Kidney tubule cell (primary cell): ENCODE results near the gene FER.
A peak's percentile ranks its signal among the peaks of the same experiment; 100 is the strongest.
"Not testable (repeated sequence)": the region's sequence is repeated elsewhere in the genome, so short reads cannot be mapped to it uniquely, and the experiment has no call there.

Experiments used
- DNase-seq: peaks from one replicate; pipeline ENCODE4 v3.0.0-alpha.2; 2018; ENCODE audit warnings: low spot score

The FER gene

GRCh38 chr5:108966910-108967309 is 219.2 kb downstream of the FER start:
- DNase-seq: no peak

- DNase-seq: no peak
Measured at GRCh38 chr5:108974594-108974993, 226.9 kb downstream of the FER start.

GRCh38 chr5:108975697-108976096 is 228.0 kb downstream of the FER start:
- DNase-seq: no peak

GRCh38 chr5:108983461-108984092 is 235.9 kb downstream of the FER start:
- DNase-seq: no peak

GRCh38 chr5:108989761-108990392 is 242.2 kb downstream of the FER start:
- no peak for DNase-seq

- not testable (repeated sequence) for DNase-seq
Measured at GRCh38 chr5:108992396-108993085, 244.8 kb downstream of the FER start.

GRCh38 chr5:108993440-108993839 is 245.7 kb downstream of the FER start:
- DNase-seq: not testable (repeated sequence)

- DNase-seq: no peak
Measured at GRCh38 chr5:108997720-108998119, 250.0 kb downstream of the FER start.

- no peak for DNase-seq
Measured at GRCh38 chr5:108998216-108998615, 250.5 kb downstream of the FER start.

GRCh38 chr5:109003928-109004327 is 256.2 kb downstream of the FER start:
- no peak for DNase-seq

GRCh38 chr5:109005297-109006009 is 257.8 kb downstream of the FER start:
- no peak for DNase-seq

GRCh38 chr5:109006129-109006528 is 258.4 kb downstream of the FER start:
- no peak for DNase-seq

- DNase-seq: no peak
Measured at GRCh38 chr5:109016300-109016699, 268.6 kb downstream of the FER start.

GRCh38 chr5:109022056-109022455 is 274.4 kb downstream of the FER start:
- no peak for DNase-seq

GRCh38 chr5:109025729-109026128 is 278.0 kb downstream of the FER start:
- not testable (repeated sequence) for DNase-seq

- no peak for DNase-seq
Measured at GRCh38 chr5:109027983-109028607, 280.4 kb downstream of the FER start.

GRCh38 chr5:109028608-109029299 is 281.1 kb downstream of the FER start:
- DNase-seq: no peak

GRCh38 chr5:109029847-109030246 is 282.1 kb downstream of the FER start:
- no peak for DNase-seq

GRCh38 chr5:109030360-109031143 is 282.9 kb downstream of the FER start:
- DNase-seq: peak; percentile 5

- no peak for DNase-seq
Measured at GRCh38 chr5:109034306-109034705, 286.6 kb downstream of the FER start.

GRCh38 chr5:109035436-109035835 is 287.7 kb downstream of the FER start:
- no peak for DNase-seq
